ENCODE measurements around the gene PTPN18.

DNA sequence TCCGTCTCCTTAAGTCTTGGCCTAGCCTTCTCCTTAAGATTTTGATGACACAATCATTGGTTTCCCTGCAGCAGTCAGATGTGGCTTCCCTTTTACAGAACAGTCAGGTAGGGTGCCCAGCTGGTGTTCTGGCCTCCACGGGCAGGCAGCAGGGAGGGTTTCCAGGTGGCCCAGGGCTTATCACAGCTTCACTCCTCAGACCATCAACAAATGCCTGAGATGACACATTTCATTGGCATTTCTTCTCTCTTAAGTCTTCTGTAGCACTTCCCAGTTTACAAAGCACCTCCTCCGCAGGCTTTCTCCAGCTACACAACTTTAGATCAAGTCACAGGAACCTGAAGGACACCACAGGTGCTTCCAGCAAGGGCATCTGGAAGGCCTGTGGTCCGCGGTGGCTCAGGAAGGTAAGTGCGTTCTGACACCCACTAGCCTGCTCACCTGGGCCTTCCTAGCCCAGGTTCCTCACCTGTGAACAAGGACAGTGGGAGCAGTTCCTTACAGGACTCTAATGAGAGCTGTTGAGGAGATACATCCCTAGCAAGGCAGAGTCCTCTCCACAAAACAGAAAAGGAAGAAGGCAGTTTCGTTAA is 37.6 kb downstream of the PTPN18 start:
- TF ChIP-seq, protein P1, sequence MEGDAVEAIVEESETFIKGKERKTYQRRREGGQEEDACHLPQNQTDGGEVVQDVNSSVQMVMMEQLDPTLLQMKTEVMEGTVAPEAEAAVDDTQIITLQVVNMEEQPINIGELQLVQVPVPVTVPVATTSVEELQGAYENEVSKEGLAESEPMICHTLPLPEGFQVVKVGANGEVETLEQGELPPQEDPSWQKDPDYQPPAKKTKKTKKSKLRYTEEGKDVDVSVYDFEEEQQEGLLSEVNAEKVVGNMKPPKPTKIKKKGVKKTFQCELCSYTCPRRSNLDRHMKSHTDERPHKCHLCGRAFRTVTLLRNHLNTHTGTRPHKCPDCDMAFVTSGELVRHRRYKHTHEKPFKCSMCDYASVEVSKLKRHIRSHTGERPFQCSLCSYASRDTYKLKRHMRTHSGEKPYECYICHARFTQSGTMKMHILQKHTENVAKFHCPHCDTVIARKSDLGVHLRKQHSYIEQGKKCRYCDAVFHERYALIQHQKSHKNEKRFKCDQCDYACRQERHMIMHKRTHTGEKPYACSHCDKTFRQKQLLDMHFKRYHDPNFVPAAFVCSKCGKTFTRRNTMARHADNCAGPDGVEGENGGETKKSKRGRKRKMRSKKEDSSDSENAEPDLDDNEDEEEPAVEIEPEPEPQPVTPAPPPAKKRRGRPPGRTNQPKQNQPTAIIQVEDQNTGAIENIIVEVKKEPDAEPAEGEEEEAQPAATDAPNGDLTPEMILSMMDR (IDR thresholded peaks at IDR 0.05) = no peak
- TF ChIP-seq POLR2A (IDR thresholded peaks at IDR 0.05) (no peak), EP300 (IDR thresholded peaks at IDR 0.05) (no peak)
